IMR-90 (cell line): ENCODE results near the gene ANLN. TPM values are rescaled to one million over a fixed set of nuclear protein-coding genes. Genes with fewer than 3 reads are reported as not detected.

Experiments used
- ATAC-seq: fragments of 200-7000 bp; cut with Tn5 transposase; 2 replicates; pipeline ENCODE4 v1.9.1; 2020; ENCODE audit warnings: low read depth, mild to moderate bottlenecking, moderate library complexity
- BruUV-seq: library from RNA; stranded (reverse); fragments of 400-500 nt; replicated peaks from 2 replicates; lab custom pipeline; 2021; lab: Mats Ljungman, UMichigan
- CTCF ChIA-PET: fragments of 300-600 bp; formaldehyde crosslinking; extraction: SDS; loops from one replicate; lab custom pipeline; 2021; ENCODE audit warnings: antibody characterized with exemption; lab: Yijun Ruan, JAX
- POLR2A ChIA-PET: fragments of 300-600 bp; sonication (Branson Sonifier 250); formaldehyde crosslinking; loops from one replicate; lab custom pipeline; 2022; ENCODE audit warnings: antibody characterized with exemption; ENCODE audit not compliant: unreplicated experiment; lab: Charles Lee
- DNase-seq: peaks from one replicate; pipeline ENCODE4 v3.0.0; 2013
- H2AFZ ChIP-seq: replicated peaks from 2 replicates; pipeline ENCODE3; 2013; ENCODE audit warnings: low read length, mild to moderate bottlenecking; ENCODE audit not compliant: poor library complexity
- H2AK5ac ChIP-seq: 2 replicates; pipeline ENCODE4 v1.6.1; 2013; ENCODE audit warnings: low read depth, low read length, inconsistent platforms
- H2AK9ac ChIP-seq: replicated peaks from 2 replicates; pipeline ENCODE3; 2013; ENCODE audit warnings: mild to moderate bottlenecking, low read depth, low read length, moderate library complexity; ENCODE audit not compliant: poor library complexity
- H2BK120ac ChIP-seq: 2 replicates; pipeline ENCODE4 v1.6.1; 2013; ENCODE audit warnings: low read depth, low read length, inconsistent platforms
- H2BK15ac ChIP-seq: 3 replicates; pipeline ENCODE4 v1.6.1; 2013; ENCODE audit warnings: low read depth, low read length, inconsistent platforms
- H2BK20ac ChIP-seq: 2 replicates; pipeline ENCODE4 v1.6.1; 2013; ENCODE audit warnings: low read depth, mild to moderate bottlenecking, inconsistent platforms, low read length, moderate library complexity
- H2BK5ac ChIP-seq: 2 replicates; pipeline ENCODE4 v1.6.1; 2013; ENCODE audit warnings: mild to moderate bottlenecking, low read depth, low read length, inconsistent platforms; ENCODE audit not compliant: poor library complexity, severe bottlenecking
- H3K14ac ChIP-seq: replicated peaks from 2 replicates; pipeline ENCODE4 v1.6.1; 2013; ENCODE audit warnings: low read depth, low read length, inconsistent platforms
- H3K18ac ChIP-seq: 2 replicates; pipeline ENCODE4 v1.6.1; 2013; ENCODE audit warnings: low read depth, low read length, control low read depth
- H3K23ac ChIP-seq: 2 replicates; pipeline ENCODE4 v1.6.1; 2013; ENCODE audit warnings: low read depth, low read length, inconsistent platforms
- H3K27ac ChIP-seq: 2 replicates; pipeline ENCODE4 v1.5.1; 2013; ENCODE audit warnings: mild to moderate bottlenecking, control low read depth, low read length; ENCODE audit not compliant: insufficient read depth
- H3K27me3 ChIP-seq: 2 replicates; pipeline ENCODE4 v1.6.1; 2013; ENCODE audit warnings: low read length; ENCODE audit not compliant: control insufficient read depth, insufficient read depth
- H3K36me3 ChIP-seq: 2 replicates; pipeline ENCODE4 v1.6.1; 2013; ENCODE audit warnings: low read length, mixed read lengths; ENCODE audit not compliant: control insufficient read depth, insufficient read depth
- H3K4ac ChIP-seq: 2 replicates; pipeline ENCODE4 v1.6.1; 2013; ENCODE audit warnings: low read depth, low read length, inconsistent platforms
- H3K4me1 ChIP-seq: 2 replicates; pipeline ENCODE4 v1.6.1; 2013; ENCODE audit warnings: low read length, mixed read lengths; ENCODE audit not compliant: control insufficient read depth, insufficient read depth
- H3K4me2 ChIP-seq: 2 replicates; pipeline ENCODE4 v1.6.1; 2013; ENCODE audit warnings: low read depth, mild to moderate bottlenecking, control low read depth, low read length, moderate library complexity
- H3K4me3 ChIP-seq: 2 replicates; pipeline ENCODE4 v1.5.1; 2013; ENCODE audit warnings: low read depth, mild to moderate bottlenecking, control low read depth, low read length, moderate library complexity; ENCODE audit not compliant: insufficient read depth
- H3K56ac ChIP-seq: 2 replicates; pipeline ENCODE4 v1.6.1; 2013; ENCODE audit warnings: low read length, inconsistent platforms; ENCODE audit not compliant: insufficient read depth; ENCODE audit errors: extremely low read depth
- H3K79me1 ChIP-seq, 2 experiments: 2 replicates each; pipeline ENCODE4 v1.6.1; 2013; ENCODE audit warnings: low read length in 2 of 2, inconsistent platforms in 1 of 2, low read depth in 1 of 2
- H3K9ac ChIP-seq: 2 replicates; pipeline ENCODE4 v1.6.1; 2013; ENCODE audit warnings: low read depth, low read length, control low read depth
- H3K9me1 ChIP-seq: 2 replicates; pipeline ENCODE4 v1.6.1; 2013; ENCODE audit warnings: low read length, inconsistent platforms; ENCODE audit not compliant: insufficient read depth
- H3K9me3 ChIP-seq: 2 replicates; pipeline ENCODE4 v1.6.1; 2013; ENCODE audit warnings: low read length; ENCODE audit not compliant: control insufficient read depth, insufficient read depth
- H4K20me1 ChIP-seq: 2 replicates; pipeline ENCODE4 v1.6.1; 2013; ENCODE audit warnings: low read length, inconsistent platforms; ENCODE audit not compliant: insufficient read depth
- H4K5ac ChIP-seq: 2 replicates; pipeline ENCODE4 v1.6.1; 2013; ENCODE audit warnings: mild to moderate bottlenecking, low read depth, low read length, control low read depth
- H4K8ac ChIP-seq, 2 experiments: 2 replicates each; pipeline ENCODE4 v1.6.1; 2013; ENCODE audit warnings: low read depth in 2 of 2, low read length in 2 of 2, control low read depth in 1 of 2, inconsistent platforms in 1 of 2
- H4K91ac ChIP-seq: 2 replicates; pipeline ENCODE4 v1.6.1; 2013; ENCODE audit warnings: low read depth, low read length, inconsistent platforms; ENCODE audit not compliant: insufficient read depth
- RFX5 ChIP-seq: IDR thresholded peaks from 2 replicates; pipeline ENCODE4 v1.8.0; 2012; ENCODE audit warnings: low read depth, mild to moderate bottlenecking, low read length, moderate library complexity
- dilution Hi-C: fragments of 300-500 bp; cut with HindIII; formaldehyde crosslinking; loops from one replicate; pipeline ENCODE4 v1.14.3; 2018; ENCODE audit warnings: low sequenced_read_pairs; ENCODE audit not compliant: unreplicated experiment
- in situ Hi-C: fragments of 300-500 bp; cut with MboI; formaldehyde crosslinking; loops from 3 replicates; pipeline ENCODE4 v1.14.3; 2019; ENCODE audit warnings: low sequenced_read_pairs, inconsistent platforms, mixed read lengths
- intact Hi-C: fragments of 100-400 bp; cut with micrococcal nuclease; formaldehyde crosslinking; loops from 2 replicates; pipeline ENCODE4 v1.10.0; 2022
- polyA plus RNA-seq, 3 experiments: library from polyadenylated mRNA; depleted of rRNA; stranded (reverse); fragments of >200 nt; gene quantifications; 2 replicates each; pipeline ENCODE4 v1.2.3, GENCODE V29; 2012; ENCODE audit warnings: low replicate concordance in 1 of 3
- total RNA-seq: library from RNA; depleted of rRNA; stranded (reverse); fragments of >200 nt; gene quantifications from 2 replicates; pipeline ENCODE4 v1.2.3, GENCODE V29; 2012

Gene ANLN
- total and polyA plus RNA-seq, 2 of the 4 experiments (the other 2 are of a cell fraction), result 60.5 to 276 TPM

- DNase-seq (no peak), ATAC-seq (no peak)
- H4K8ac ChIP-seq, result no peak overlapping the region
- no peak overlapping the region for H3K18ac ChIP-seq
- no peak overlapping the region for H2BK15ac ChIP-seq
- no peaks in the 10 kb centered on the region for H3K4me1 ChIP-seq
- H2AK5ac ChIP-seq, result no peak overlapping the region
- H3K4me3 ChIP-seq, result no peak overlapping the region
- H3K4ac ChIP-seq, result no peak overlapping the region
- dilution Hi-C loops (no loop called here), intact Hi-C loops (no loop called here), in situ Hi-C loops (no loop called here)
- H2AFZ ChIP-seq, result no peak overlapping the region
- no peaks in the 10 kb centered on the region for H3K36me3 ChIP-seq
- POLR2A ChIA-PET, result no interaction called here
- H3K27me3 ChIP-seq, result peaks cover 4% of the 10 kb centered on the region; the same call in 1 of the 2 replicates
- no peak overlapping the region for H3K4me2 ChIP-seq
- no peak overlapping the region for H3K14ac ChIP-seq
- no peak overlapping the region for H4K5ac ChIP-seq
- no peak overlapping the region for H2BK5ac ChIP-seq
- H2AK9ac ChIP-seq, result no peak overlapping the region
- no peak overlapping the region for H2BK120ac ChIP-seq
- H3K23ac ChIP-seq, result no peak overlapping the region
- H2BK20ac ChIP-seq, result no peak overlapping the region
- CTCF ChIA-PET, result no interaction called here
- TF ChIP-seq RFX5, result no peak
- peaks cover 3% of the 10 kb centered on the region; the same call in 1 of the 2 replicates for H3K9me1 ChIP-seq
- H3K27ac ChIP-seq, result no peak overlapping the region
- H4K91ac ChIP-seq, result no peak overlapping the region
- no peaks in the 10 kb centered on the region for H4K20me1 ChIP-seq
- no TSS peak for BruUV-seq
- H3K9ac ChIP-seq, result no peak overlapping the region
- H3K56ac ChIP-seq, result no peak overlapping the region
- no peaks in the 10 kb centered on the region for H3K9me3 ChIP-seq
- no peaks in the 10 kb centered on the region for H3K79me1 ChIP-seq
These were observed 79.6 kb downstream of the ANLN start for GRCh38 chr7:36469236-36469635.
